ENCODE results near the gene ARHGAP18. TPM values are rescaled to one million over a fixed set of nuclear protein-coding genes. Genes with fewer than 3 reads are reported as not detected.

Gene ARHGAP18
- total RNA-seq, 1 experiment from 2014 or later = 2.4 TPM

GRCh38 chr6:129673748-129674147 is 36.2 kb downstream of the ARHGAP18 start:
- H3K14ac ChIP-seq (ENCODE audit: insufficient read depth, low read length) = no peak overlapping the region
- no peak overlapping the region for H2BK20ac ChIP-seq (ENCODE audit: low read depth, low read length, poor library complexity, severe bottlenecking)
- Mint-ChIP-seq H3K27me3 (ENCODE audit: low read depth) (no peaks in the 10 kb centered on the region), H3K36me3 (ENCODE audit: insufficient read depth in 1 of 3, low read depth in 3 of 3) (no peaks in the 10 kb centered on the region), H3K9me3 (no peaks in the 10 kb centered on the region), H3K27ac (no peak overlapping the region), H3K4me3 (no peak overlapping the region), H3K4me1 (peaks cover 13 to 16% of the 10 kb centered on the region in 2 experiments)
- no peak overlapping the region for H3T11ph ChIP-seq (ENCODE audit: low read length)
- no peak overlapping the region for H3K4ac ChIP-seq (ENCODE audit: low read depth, low read length)
- no peak overlapping the region for H2AFZ ChIP-seq (ENCODE audit: low read length)
- no peaks in the 10 kb centered on the region for H3K23me2 ChIP-seq (ENCODE audit: insufficient read length, low read depth, low read length, poor library complexity, severe bottlenecking)
- H3K18ac ChIP-seq (ENCODE audit: insufficient read length, low read depth, low read length) = no peak overlapping the region
- H2BK5ac ChIP-seq (ENCODE audit: insufficient read length, low read length) = no peak overlapping the region
- H3K56ac ChIP-seq (ENCODE audit: insufficient read length, low read depth, low read length) = no peak overlapping the region
- H3K79me1 ChIP-seq (ENCODE audit: insufficient read depth, low read depth, low read length, poor library complexity, severe bottlenecking) = no peaks in the 10 kb centered on the region
- no peak for TF ChIP-seq CTCF (conservative IDR thresholded peaks at IDR 0.05)
- H2BK12ac ChIP-seq (ENCODE audit: insufficient read length, low read depth, low read length) = no peak overlapping the region
- no peak overlapping the region for H2BK15ac ChIP-seq (ENCODE audit: low read depth, low read length)
- no peak overlapping the region for H3K4me2 ChIP-seq (ENCODE audit: insufficient read depth, insufficient read length, low read length)
- H4K5ac ChIP-seq (ENCODE audit: insufficient read length, low read depth, low read length) = no peak overlapping the region
- no peaks in the 10 kb centered on the region for H3K79me2 ChIP-seq (ENCODE audit: insufficient read depth, low read length)
- no peak overlapping the region for H2AK5ac ChIP-seq (ENCODE audit: insufficient read length, low read length)
- no peak overlapping the region for H4K8ac ChIP-seq (replicated peaks; ENCODE audit: insufficient read length, low read depth, low read length)
- H3K9ac ChIP-seq (ENCODE audit: extremely low read depth, insufficient read length, low read length) = no peak overlapping the region
- no peaks in the 10 kb centered on the region for H4K20me1 ChIP-seq (ENCODE audit: control insufficient read depth, insufficient read depth, insufficient read length)
- no peaks in the 10 kb centered on the region for H3K9me3 ChIP-seq (ENCODE audit: control insufficient read depth, low read depth, low read length)
- DNase-seq = no peak
- no peak overlapping the region for H2BK120ac ChIP-seq (ENCODE audit: low read depth, low read length, poor library complexity, severe bottlenecking)
- no peaks in the 10 kb centered on the region for H3K4me1 ChIP-seq (ENCODE audit: insufficient read depth, low read length)
- H4K91ac ChIP-seq (ENCODE audit: insufficient read length, low read depth, low read length) = no peak overlapping the region
- no peak overlapping the region for H3K27ac ChIP-seq (ENCODE audit: insufficient read length, low read depth, low read length)
- no peaks in the 10 kb centered on the region for H3K27me3 ChIP-seq (ENCODE audit: insufficient read depth, low read length)
- H3K23ac ChIP-seq (ENCODE audit: insufficient read length, low read depth, low read length) = no peak overlapping the region
